Effector memory CD4-positive, alpha-beta T cell (primary cell): ENCODE results near the gene AGPAT2.

Experiments used
- DNase-seq, 3 donors: peaks; one replicate each; pipeline ENCODE4 v3.0.0-alpha.2; 2020
- H3K27ac ChIP-seq: 2 replicates; pipeline ENCODE4 v1.7.0; 2013; ENCODE audit warnings: mild to moderate bottlenecking, low read length, moderate library complexity; ENCODE audit not compliant: insufficient read depth, poor library complexity, severe bottlenecking
- H3K27me3 ChIP-seq: replicated peaks from 2 replicates; pipeline ENCODE4 v1.7.0; 2013; ENCODE audit warnings: mild to moderate bottlenecking, low read length; ENCODE audit not compliant: insufficient read depth, control insufficient read depth, poor library complexity, severe bottlenecking
- H3K36me3 ChIP-seq: 2 replicates; pipeline ENCODE4 v1.7.0; 2013; ENCODE audit warnings: mild to moderate bottlenecking, low read length, moderate library complexity; ENCODE audit not compliant: control insufficient read depth, insufficient read depth
- H3K4me1 ChIP-seq: 2 replicates; pipeline ENCODE4 v1.7.0; 2013; ENCODE audit warnings: low read length, mild to moderate bottlenecking; ENCODE audit not compliant: control insufficient read depth, insufficient read depth, poor library complexity, severe bottlenecking
- H3K4me3 ChIP-seq: 2 replicates; pipeline ENCODE4 v1.7.0; 2013; ENCODE audit warnings: low read length, low read depth, mild to moderate bottlenecking; ENCODE audit not compliant: insufficient read depth, poor library complexity, severe bottlenecking
- H3K9me3 ChIP-seq: 2 replicates; pipeline ENCODE4 v1.7.0; 2013; ENCODE audit warnings: mild to moderate bottlenecking, low read length, moderate library complexity; ENCODE audit not compliant: control insufficient read depth

Gene AGPAT2

GRCh38 chr9:136720898-136721338 lies 33.7 kb upstream of the AGPAT2 start:
- peaks cover 5% of the 10 kb centered on the region for H3K4me1 ChIP-seq
- H3K4me3 ChIP-seq: no peak overlapping the region
- H3K36me3 ChIP-seq: peaks cover 28% of the 10 kb centered on the region
- H3K27ac ChIP-seq: no peak overlapping the region
- H3K9me3 ChIP-seq: no peaks in the 10 kb centered on the region
- no peak for DNase-seq
- no peaks in the 10 kb centered on the region for H3K27me3 ChIP-seq

GRCh38 chr9:136720251-136720897 lies 33.1 kb upstream of the AGPAT2 start:
- Histone ChIP-seq H3K27ac (no peak overlapping the region), H3K27me3 (no peaks in the 10 kb centered on the region), H3K36me3 (peaks cover 23% of the 10 kb centered on the region), H3K4me3 (no peak overlapping the region), H3K9me3 (no peaks in the 10 kb centered on the region), H3K4me1 (no peaks in the 10 kb centered on the region)
- DNase-seq: no peak

- no peak for DNase-seq
- no peaks in the 10 kb centered on the region for H3K4me1 ChIP-seq
Observed at GRCh38 chr9:136719195-136719880, 32.1 kb upstream of the AGPAT2 start.

GRCh38 chr9:136718345-136719194 lies 31.3 kb upstream of the AGPAT2 start:
- DNase-seq: no peak
- Histone ChIP-seq H3K9me3 (no peaks in the 10 kb centered on the region), H3K27ac (no peak overlapping the region), H3K4me3 (no peak overlapping the region), H3K27me3 (peaks cover 6% of the 10 kb centered on the region), H3K4me1 (no peaks in the 10 kb centered on the region), H3K36me3 (peaks cover 13% of the 10 kb centered on the region)

More at GRCh38 chr9:136719195-136719880, 32.1 kb upstream of the AGPAT2 start:
- no peaks in the 10 kb centered on the region for H3K27me3 ChIP-seq
- peaks cover 20% of the 10 kb centered on the region for H3K36me3 ChIP-seq
- no peak overlapping the region for H3K27ac ChIP-seq
- no peaks in the 10 kb centered on the region for H3K9me3 ChIP-seq
- no peak overlapping the region for H3K4me3 ChIP-seq

- Histone ChIP-seq H3K4me3 (no peak overlapping the region), H3K4me1 (peaks cover 6% of the 10 kb centered on the region), H3K27ac (no peak overlapping the region), H3K9me3 (no peaks in the 10 kb centered on the region), H3K27me3 (peaks cover 17% of the 10 kb centered on the region), H3K36me3 (peaks cover 5% of the 10 kb centered on the region)
- DNase-seq: no peak
Observed at GRCh38 chr9:136717399-136717798, 30.1 kb upstream of the AGPAT2 start.

GRCh38 chr9:136714893-136715274 lies 27.6 kb upstream of the AGPAT2 start:
- H3K27ac ChIP-seq: no peak overlapping the region
- peaks cover 13% of the 10 kb centered on the region for H3K4me1 ChIP-seq
- peaks cover 28% of the 10 kb centered on the region for H3K27me3 ChIP-seq
- no peaks in the 10 kb centered on the region for H3K36me3 ChIP-seq
- no peaks in the 10 kb centered on the region for H3K9me3 ChIP-seq
- no peak overlapping the region for H3K4me3 ChIP-seq
- no peak for DNase-seq

GRCh38 chr9:136714096-136714892 lies 27.0 kb upstream of the AGPAT2 start:
- Histone ChIP-seq H3K36me3 (no peaks in the 10 kb centered on the region), H3K27me3 (peaks cover 28% of the 10 kb centered on the region), H3K9me3 (no peaks in the 10 kb centered on the region), H3K27ac (no peak overlapping the region), H3K4me1 (peaks cover 13% of the 10 kb centered on the region), H3K4me3 (no peak overlapping the region)
- DNase-seq: no peak

GRCh38 chr9:136713550-136713949 lies 26.3 kb upstream of the AGPAT2 start:
- DNase-seq: no peak
- no peaks in the 10 kb centered on the region for H3K9me3 ChIP-seq
- no peak overlapping the region for H3K4me3 ChIP-seq
- peaks cover 28% of the 10 kb centered on the region for H3K27me3 ChIP-seq
- no peaks in the 10 kb centered on the region for H3K36me3 ChIP-seq
- peaks cover 13% of the 10 kb centered on the region for H3K4me1 ChIP-seq
- H3K27ac ChIP-seq: no peak overlapping the region

- Histone ChIP-seq H3K36me3 (no peaks in the 10 kb centered on the region), H3K27ac (no peak overlapping the region), H3K4me3 (no peak overlapping the region), H3K27me3 (peaks cover 28% of the 10 kb centered on the region), H3K9me3 (no peaks in the 10 kb centered on the region), H3K4me1 (peaks cover 13% of the 10 kb centered on the region)
- DNase-seq: no peak
Observed at GRCh38 chr9:136712690-136713544, 25.7 kb upstream of the AGPAT2 start.
